Measurements from ENCODE around the gene RACK1. TPM values are rescaled to one million over a fixed set of nuclear protein-coding genes. Genes with fewer than 3 reads are reported as not detected.

Gene RACK1
- total and polyA plus RNA-seq, 2 of the 13 experiments (the other 11 are each of a cell fraction or from before 2014, with no cell fraction given) = 2,514 to 6,141 TPM

GRCh38 chr5:181223729-181224389, 19.8 kb downstream of the RACK1 start (continued):
- TF ChIP-seq MAZ (IDR thresholded peaks at IDR 0.05; ENCODE audit: borderline replicate concordance, low read depth, low read length) (no peak), MAZ (CRISPR knock-in tag; IDR thresholded peaks at IDR 0.05; ENCODE audit: low read depth) (peak; percentile 3; the same call in 1 of the 2 replicates), RFX3 (CRISPR knock-in tag; IDR thresholded peaks at IDR 0.05) (peak; percentile 70), AKNA (CRISPR knock-in tag; IDR thresholded peaks at IDR 0.05; ENCODE audit: borderline replicate concordance) (no peak), POGK (CRISPR knock-in tag; conservative IDR thresholded peaks at IDR 0.05) (0 out of 2 replicates have a peak, but pooled peaks have one; percentile 12), MXI1 (IDR thresholded peaks at IDR 0.05; ENCODE audit: borderline replicate concordance, low read depth, low read length) (peak; percentile 3; the same call in 1 of the 3 replicates), PATZ1 (CRISPR knock-in tag; IDR thresholded peaks at IDR 0.05) (0 out of 2 replicates have a peak, but pooled peaks have one; percentile 4), ZBTB7A (CRISPR knock-in tag; IDR thresholded peaks at IDR 0.05) (peak; percentile 91), ZNF451 (CRISPR knock-in tag; IDR thresholded peaks at IDR 0.05) (0 out of 2 replicates have a peak, but pooled peaks have one; percentile 18), ZNF839 (CRISPR knock-in tag; IDR thresholded peaks at IDR 0.05; ENCODE audit: borderline replicate concordance) (0 out of 2 replicates have a peak, but pooled peaks have one; percentile 49), SMAD1 (CRISPR knock-in tag; IDR thresholded peaks at IDR 0.05; ENCODE audit: borderline replicate concordance, low read depth) (peak; percentile 32), SRY (CRISPR knock-in tag; IDR thresholded peaks at IDR 0.05) (0 out of 2 replicates have a peak, but pooled peaks have one; percentile 19), SOX5 (CRISPR knock-in tag; IDR thresholded peaks at IDR 0.05; ENCODE audit: borderline replicate concordance) (no peak), ZNF230 (CRISPR knock-in tag; IDR thresholded peaks at IDR 0.05) (no peak), SSRP1 (CRISPR knock-in tag; IDR thresholded peaks at IDR 0.05) (0 out of 2 replicates have a peak, but pooled peaks have one; percentile 36)
- TF ChIP-seq, protein P1, sequence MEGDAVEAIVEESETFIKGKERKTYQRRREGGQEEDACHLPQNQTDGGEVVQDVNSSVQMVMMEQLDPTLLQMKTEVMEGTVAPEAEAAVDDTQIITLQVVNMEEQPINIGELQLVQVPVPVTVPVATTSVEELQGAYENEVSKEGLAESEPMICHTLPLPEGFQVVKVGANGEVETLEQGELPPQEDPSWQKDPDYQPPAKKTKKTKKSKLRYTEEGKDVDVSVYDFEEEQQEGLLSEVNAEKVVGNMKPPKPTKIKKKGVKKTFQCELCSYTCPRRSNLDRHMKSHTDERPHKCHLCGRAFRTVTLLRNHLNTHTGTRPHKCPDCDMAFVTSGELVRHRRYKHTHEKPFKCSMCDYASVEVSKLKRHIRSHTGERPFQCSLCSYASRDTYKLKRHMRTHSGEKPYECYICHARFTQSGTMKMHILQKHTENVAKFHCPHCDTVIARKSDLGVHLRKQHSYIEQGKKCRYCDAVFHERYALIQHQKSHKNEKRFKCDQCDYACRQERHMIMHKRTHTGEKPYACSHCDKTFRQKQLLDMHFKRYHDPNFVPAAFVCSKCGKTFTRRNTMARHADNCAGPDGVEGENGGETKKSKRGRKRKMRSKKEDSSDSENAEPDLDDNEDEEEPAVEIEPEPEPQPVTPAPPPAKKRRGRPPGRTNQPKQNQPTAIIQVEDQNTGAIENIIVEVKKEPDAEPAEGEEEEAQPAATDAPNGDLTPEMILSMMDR (CRISPR knock-in tag; IDR thresholded peaks at IDR 0.05) = peak; percentile 11; the same call in 1 of the 2 replicates
- TF ChIP-seq, protein P2, sequence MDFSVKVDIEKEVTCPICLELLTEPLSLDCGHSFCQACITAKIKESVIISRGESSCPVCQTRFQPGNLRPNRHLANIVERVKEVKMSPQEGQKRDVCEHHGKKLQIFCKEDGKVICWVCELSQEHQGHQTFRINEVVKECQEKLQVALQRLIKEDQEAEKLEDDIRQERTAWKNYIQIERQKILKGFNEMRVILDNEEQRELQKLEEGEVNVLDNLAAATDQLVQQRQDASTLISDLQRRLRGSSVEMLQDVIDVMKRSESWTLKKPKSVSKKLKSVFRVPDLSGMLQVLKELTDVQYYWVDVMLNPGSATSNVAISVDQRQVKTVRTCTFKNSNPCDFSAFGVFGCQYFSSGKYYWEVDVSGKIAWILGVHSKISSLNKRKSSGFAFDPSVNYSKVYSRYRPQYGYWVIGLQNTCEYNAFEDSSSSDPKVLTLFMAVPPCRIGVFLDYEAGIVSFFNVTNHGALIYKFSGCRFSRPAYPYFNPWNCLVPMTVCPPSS (IDR thresholded peaks at IDR 0.05) = no peak

All from HepG2 (cell line).